Smooth muscle cell (in vitro differentiated cells): Measurements from ENCODE around the gene PPP1R16B. TPM values are rescaled to one million over a fixed set of nuclear protein-coding genes. Genes with fewer than 3 reads are reported as not detected.
"Not testable (repeated sequence)": the region's sequence is repeated elsewhere in the genome, so short reads cannot be mapped to it uniquely, and the experiment has no call there.

Experiments used
- DNase-seq: peaks from one replicate; lab custom pipeline; 2025; ENCODE audit not compliant: unreplicated experiment; lab: John Stamatoyannopoulos, UW
- H2AFZ ChIP-seq: fragments of 200-600 bp; sonication (generic); 2 replicates; pipeline ENCODE4 v1.6.0; 2016; ENCODE audit warnings: antibody characterized with exemption, low read depth, mild to moderate bottlenecking
- H3F3A ChIP-seq: fragments of 200-600 bp; sonication (generic); 2 replicates; pipeline ENCODE4 v1.6.0; 2017; ENCODE audit warnings: antibody characterized with exemption, low read depth
- H3K27ac ChIP-seq: fragments of 200-600 bp; sonication (generic); 2 replicates; pipeline ENCODE4 v1.5.1; 2016; ENCODE audit warnings: low read depth, mild to moderate bottlenecking
- H3K27me3 ChIP-seq: fragments of 200-600 bp; sonication (generic); 2 replicates; pipeline ENCODE4 v1.6.1; 2016; ENCODE audit warnings: low read depth, mild to moderate bottlenecking
- H3K36me3 ChIP-seq: fragments of 200-600 bp; sonication (generic); 2 replicates; pipeline ENCODE4 v1.5.1; 2016; ENCODE audit warnings: low read depth
- H3K4me1 ChIP-seq: fragments of 200-600 bp; sonication (generic); 2 replicates; pipeline ENCODE4 v1.5.1; 2016; ENCODE audit warnings: low read depth
- H3K4me2 ChIP-seq: fragments of 200-600 bp; sonication (generic); 2 replicates; pipeline ENCODE4 v1.6.0; 2016; ENCODE audit warnings: mild to moderate bottlenecking
- H3K4me3 ChIP-seq: fragments of 200-600 bp; sonication (generic); 2 replicates; pipeline ENCODE4 v1.5.1; 2016; ENCODE audit warnings: mild to moderate bottlenecking
- H3K79me2 ChIP-seq: fragments of 200-600 bp; sonication (generic); 2 replicates; pipeline ENCODE4 v1.6.0; 2016; ENCODE audit warnings: low read depth, mild to moderate bottlenecking
- H3K9ac ChIP-seq: fragments of 200-600 bp; sonication (generic); 2 replicates; pipeline ENCODE4 v1.6.0; 2016; ENCODE audit warnings: low read depth
- H3K9me3 ChIP-seq: fragments of 200-600 bp; sonication (generic); replicated peaks from 2 replicates; pipeline ENCODE4 v1.5.1; 2016; ENCODE audit warnings: low read depth
- H4K20me1 ChIP-seq: fragments of 200-600 bp; sonication (generic); 2 replicates; pipeline ENCODE4 v1.6.0; 2016; ENCODE audit warnings: low read depth
- CTCF ChIP-seq: fragments of 200-600 bp; sonication (generic); IDR thresholded peaks from 2 replicates; pipeline ENCODE4 v1.5.1; 2017; ENCODE audit warnings: borderline replicate concordance, mild to moderate bottlenecking, antibody characterized with exemption; ENCODE audit not compliant: insufficient read depth, poor library complexity, severe bottlenecking
- WGBS: methylation state at CpG from one replicate; pipeline ENCODE4 v1.1.7; 2016; ENCODE audit warnings: low lambda C conversion rate; 5-methylcytosine and 5-hydroxymethylcytosine counted together
- polyA plus RNA-seq: library from polyadenylated mRNA; unstranded; fragments of >200 nt; fragmentation: Nextera tagmentation; extraction: Ambion mirVana; gene quantifications from 2 replicates; pipeline ENCODE4 v1.2.1, GENCODE V29; 2016
- total RNA-seq: library from RNA; depleted of rRNA; stranded (reverse); fragments of >200 nt; gene quantifications from 2 replicates; pipeline ENCODE4 v1.2.3, GENCODE V29; 2014

PPP1R16B gene
- total and polyA plus RNA-seq, 2 experiments from 2014 or later = not detected

- no peak for DNase-seq
- H3K9ac ChIP-seq = no peak overlapping the region
- TF ChIP-seq CTCF = peak; percentile 57
- no peak overlapping the region for H3K27ac ChIP-seq
- no peaks in the 10 kb centered on the region for H3K36me3 ChIP-seq
- no peaks in the 10 kb centered on the region for H3K27me3 ChIP-seq
- H3K4me3 ChIP-seq = no peak overlapping the region
- peak overlapping the region; percentile 55 for H3K4me2 ChIP-seq
- no peaks in the 10 kb centered on the region for H3K9me3 ChIP-seq
- H3K4me1 ChIP-seq = no peaks in the 10 kb centered on the region
- no peaks in the 10 kb centered on the region for H3K79me2 ChIP-seq
- no peak overlapping the region for H2AFZ ChIP-seq
- 38% methylated on average over 16 of the region's 16 CpGs for WGBS
- H4K20me1 ChIP-seq = no peaks in the 10 kb centered on the region
- H3F3A ChIP-seq = no peaks in the 10 kb centered on the region
Measured at GRCh38 chr20:38790200-38791053, 15.1 kb upstream of the PPP1R16B start.

GRCh38 chr20:38791291-38791690, 14.2 kb upstream of the PPP1R16B start:
- H4K20me1 ChIP-seq = no peaks in the 10 kb centered on the region
- no peaks in the 10 kb centered on the region for H3K4me1 ChIP-seq
- WGBS = 70% methylated on average over 3 of the region's 3 CpGs

GRCh38 chr20:38791940-38792339, 13.6 kb upstream of the PPP1R16B start:
- no peak for DNase-seq
- Histone ChIP-seq H3K9ac (no peak overlapping the region), H3K9me3 (no peaks in the 10 kb centered on the region), H3K79me2 (no peaks in the 10 kb centered on the region), H3K4me1 (no peaks in the 10 kb centered on the region), H3K4me2 (no peak overlapping the region), H3K27me3 (no peaks in the 10 kb centered on the region), H3K27ac (no peak overlapping the region), H2AFZ (no peak overlapping the region), H4K20me1 (no peaks in the 10 kb centered on the region), H3F3A (no peaks in the 10 kb centered on the region), H3K36me3 (no peaks in the 10 kb centered on the region), H3K4me3 (no peak overlapping the region)
- WGBS = 94% methylated on average over 1 of the region's 1 CpG
- no peak for TF ChIP-seq CTCF

More at GRCh38 chr20:38791291-38791690, 14.2 kb upstream of the PPP1R16B start:
- no peak overlapping the region for H3K9ac ChIP-seq
- no peak for TF ChIP-seq CTCF
- no peaks in the 10 kb centered on the region for H3F3A ChIP-seq
- no peaks in the 10 kb centered on the region for H3K79me2 ChIP-seq
- H3K27me3 ChIP-seq = no peaks in the 10 kb centered on the region
- no peaks in the 10 kb centered on the region for H3K9me3 ChIP-seq
- no peak overlapping the region for H3K4me2 ChIP-seq
- DNase-seq = no peak
- no peaks in the 10 kb centered on the region for H3K36me3 ChIP-seq
- H3K4me3 ChIP-seq = no peak overlapping the region
- H3K27ac ChIP-seq = no peak overlapping the region
- H2AFZ ChIP-seq = no peak overlapping the region

- not testable (repeated sequence) for H2AFZ ChIP-seq, H3K4me2 ChIP-seq, DNase-seq, H3K4me3 ChIP-seq, H3K4me1 ChIP-seq, H3K27me3 ChIP-seq, H3K27ac ChIP-seq, H3K79me2 ChIP-seq, H3K9ac ChIP-seq, H3K9me3 ChIP-seq, H3K36me3 ChIP-seq, H4K20me1 ChIP-seq, H3F3A ChIP-seq
- WGBS = 86% methylated on average over 5 of the region's 5 CpGs
Measured at GRCh38 chr20:38794057-38794456, 11.4 kb upstream of the PPP1R16B start.
